ENCODE results near the gene CCDC88C. TPM values are rescaled to one million over a fixed set of nuclear protein-coding genes. Genes with fewer than 3 reads are reported as not detected.

Gene CCDC88C
- total and polyA plus RNA-seq, 4 donors: 16.5 to 66.0 (median 32.1) TPM

- WGBS, 2 donors: 93 to 99% methylated on average over 4 of the region's 4 CpGs
- H3K36me3 ChIP-seq (ENCODE audit: control insufficient read depth in 4 of 4, insufficient read depth in 4 of 4, low read length in 4 of 4): peaks cover 0 to 32% (median 0%) of the 10 kb centered on the region in 4 donors
- no peak overlapping the region for H3K4me3 ChIP-seq
- H3K27me3 ChIP-seq (ENCODE audit: control insufficient read depth in 3 of 3, insufficient read depth in 3 of 3, low read length in 2 of 3): no peaks in the 10 kb centered on the region
- DNase-seq: no peak
- no peak overlapping the region for H3K27ac ChIP-seq (ENCODE audit: low read depth in 1 of 2, low read length in 1 of 2)
- no peaks in the 10 kb centered on the region for H3K4me1 ChIP-seq (ENCODE audit: control insufficient read depth in 5 of 5, insufficient read depth in 5 of 5, low read length in 5 of 5)
- no peaks in the 10 kb centered on the region for H3K9me3 ChIP-seq (ENCODE audit: control insufficient read depth in 4 of 4, insufficient read depth in 3 of 4, low read length in 3 of 4)
- no peak for TF ChIP-seq CTCF (IDR thresholded peaks at IDR 0.05; ENCODE audit: control extremely low read depth, extremely low read depth)
- H3K9ac ChIP-seq (ENCODE audit: insufficient read depth in 1 of 2, low read length in 2 of 2): no peak overlapping the region
- ATAC-seq (ENCODE audit: insufficient read depth, low FRiP score): no peak
Measured at GRCh38 chr14:91289464-91289863, 128.2 kb downstream of the CCDC88C start.

- ATAC-seq (ENCODE audit: insufficient read depth, low FRiP score) (no peak), DNase-seq (no peak)
- Histone ChIP-seq H3K4me1 (ENCODE audit: control insufficient read depth in 5 of 5, insufficient read depth in 5 of 5, low read length in 5 of 5) (no peaks in the 10 kb centered on the region), H3K27ac (ENCODE audit: low read depth in 1 of 2, low read length in 1 of 2) (no peak overlapping the region), H3K9ac (ENCODE audit: insufficient read depth in 1 of 2, low read length in 2 of 2) (no peak overlapping the region), H3K4me3 (no peak overlapping the region), H3K36me3 (ENCODE audit: control insufficient read depth in 4 of 4, insufficient read depth in 4 of 4, low read length in 4 of 4) (peaks cover 0 to 27% (median 0%) of the 10 kb centered on the region in 4 donors), H3K27me3 (ENCODE audit: control insufficient read depth in 3 of 3, insufficient read depth in 3 of 3, low read length in 2 of 3) (no peaks in the 10 kb centered on the region), H3K9me3 (ENCODE audit: control insufficient read depth in 4 of 4, insufficient read depth in 3 of 4, low read length in 3 of 4) (no peaks in the 10 kb centered on the region)
- no peak for TF ChIP-seq CTCF (IDR thresholded peaks at IDR 0.05; ENCODE audit: control extremely low read depth, extremely low read depth)
- 94 to 95% methylated on average over 28 of the region's 28 CpGs for WGBS, 2 donors
Measured at GRCh38 chr14:91288876-91289275, 128.7 kb downstream of the CCDC88C start.

GRCh38 chr14:91286530-91286937 is 131.1 kb downstream of the CCDC88C start:
- TF ChIP-seq CTCF (IDR thresholded peaks at IDR 0.05; ENCODE audit: control extremely low read depth, extremely low read depth): peak; percentile 94
- H3K27ac ChIP-seq (ENCODE audit: low read depth in 1 of 2, low read length in 1 of 2): no peak overlapping the region
- H3K9ac ChIP-seq (ENCODE audit: insufficient read depth in 1 of 2, low read length in 2 of 2): no peak overlapping the region
- H3K4me3 ChIP-seq: no peak overlapping the region
- DNase-seq (peak; percentile 75 to 82 (median 78)), ATAC-seq (ENCODE audit: insufficient read depth, low FRiP score) (peak; percentile 67)
- H3K36me3 ChIP-seq (ENCODE audit: control insufficient read depth in 4 of 4, insufficient read depth in 4 of 4, low read length in 4 of 4): peaks cover 0 to 18% (median 3%) of the 10 kb centered on the region in 4 donors
- H3K4me1 ChIP-seq (ENCODE audit: control insufficient read depth in 5 of 5, insufficient read depth in 5 of 5, low read length in 5 of 5): no peaks in the 10 kb centered on the region
- WGBS, 2 donors: 42 to 64% methylated on average over 7 of the region's 7 CpGs
- no peaks in the 10 kb centered on the region for H3K9me3 ChIP-seq (ENCODE audit: control insufficient read depth in 4 of 4, insufficient read depth in 3 of 4, low read length in 3 of 4)
- no peaks in the 10 kb centered on the region for H3K27me3 ChIP-seq (ENCODE audit: control insufficient read depth in 3 of 3, insufficient read depth in 3 of 3, low read length in 2 of 3)

Data from lung (tissue), 12 donors.